ENCODE results near the gene CKAP5.

CKAP5 gene

DNA sequence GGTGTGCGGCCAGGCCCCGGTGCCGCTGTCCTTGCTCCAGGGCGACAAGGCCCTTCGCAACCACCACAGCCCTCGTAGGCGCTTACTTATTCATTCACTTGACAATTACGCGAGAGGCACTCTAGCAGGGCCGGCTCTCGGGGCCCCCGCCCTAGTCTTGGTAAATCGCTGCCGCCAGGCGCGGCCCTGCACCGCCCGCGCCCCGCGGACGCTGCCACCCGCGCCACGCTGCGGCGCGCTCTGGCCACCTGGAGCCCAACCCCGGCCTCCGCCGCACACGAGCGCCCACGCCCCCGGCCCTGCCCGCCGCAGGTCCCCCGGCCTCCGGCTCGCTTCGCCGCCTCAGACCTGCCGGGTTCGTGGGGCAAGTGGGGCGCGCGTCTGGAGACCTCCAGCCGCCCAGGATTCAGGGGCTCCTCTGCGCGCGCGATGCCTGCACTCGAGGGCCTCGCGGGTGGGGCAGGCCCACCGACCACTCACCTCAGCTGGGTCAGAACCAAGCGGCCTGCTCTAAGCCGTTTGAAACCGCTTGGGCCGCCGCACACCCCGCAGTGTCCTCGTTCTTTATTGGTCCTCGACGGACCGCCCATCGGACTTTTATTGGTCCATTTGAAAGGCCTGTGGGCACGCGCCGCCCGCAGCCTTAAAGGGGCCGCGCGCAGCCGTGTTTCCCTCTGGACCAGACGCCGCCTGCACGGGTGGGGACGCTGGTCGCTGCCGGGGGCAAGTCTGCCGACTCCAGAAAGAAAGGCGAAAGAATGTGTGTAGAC is at the start of gene CKAP5:
TSS of gene CKAP5 (minus strand) at position 541 of the 770 bp plus-strand sequence. CDS start 25,049 bp downstream, outside the sequence.
- intact Hi-C loops (cut with DNase I), result loop anchor here (2.0 kb wide), 1 partner anchor 19 kb away; no protein-coding TSS in a partner anchor
- DNase-seq, result peak; percentile 88 to 99 (median 92)

- DNase-seq, result peak; percentile 54 to 97 (median 84)
- intact Hi-C loops (cut with DNase I), result no loop called here
Measured at GRCh38 chr11:46895821-46896220, 49.7 kb upstream of the CKAP5 start.

GRCh38 chr11:46894961-46895360 is 48.9 kb upstream of the CKAP5 start:
- DNase-seq, result no peak
- intact Hi-C loops (cut with DNase I), result no loop called here

GRCh38 chr11:46894506-46894905 is 48.4 kb upstream of the CKAP5 start:
- no peak for DNase-seq
- intact Hi-C loops (cut with DNase I), result no loop called here

DNA sequence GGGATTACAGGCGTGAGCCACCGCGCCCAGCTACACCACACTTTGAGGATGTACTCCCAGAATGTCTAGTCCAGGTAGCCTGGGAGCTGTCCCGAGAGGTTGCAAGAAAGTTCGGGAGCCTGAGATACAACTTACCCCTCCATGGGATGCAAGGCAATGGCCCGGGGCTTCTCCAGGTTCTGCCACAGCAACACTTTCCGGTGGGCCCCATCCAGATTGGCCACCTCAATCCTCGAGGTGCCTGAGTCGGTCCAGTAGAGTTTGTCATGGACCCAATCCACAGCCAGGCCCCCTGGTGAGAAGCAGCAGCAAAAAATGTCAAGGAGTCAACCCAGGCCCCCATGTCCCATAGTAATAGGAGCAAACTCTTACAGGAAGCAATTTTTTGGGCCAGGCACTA is 46.8 kb upstream of the CKAP5 start:
- intact Hi-C loops (cut with DNase I), result no loop called here
- DNase-seq, result no peak

DNA sequence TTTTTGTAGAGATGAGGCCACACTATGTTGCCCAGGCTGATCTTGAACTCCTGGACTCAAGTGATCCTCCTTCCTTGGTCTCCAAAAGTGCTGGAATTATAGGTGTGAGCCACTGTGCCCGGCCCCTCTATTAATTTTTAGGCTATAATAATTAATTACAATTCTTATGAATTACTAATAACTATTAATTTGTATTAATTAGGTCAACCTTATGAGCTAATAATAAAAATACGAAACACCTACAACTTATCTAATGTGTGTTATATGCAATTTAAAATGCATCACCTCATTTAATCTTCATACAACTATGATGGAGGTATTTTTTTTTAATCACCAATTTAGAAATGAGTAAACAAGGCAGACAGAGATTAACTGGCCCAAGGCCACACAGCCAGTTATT is 46.0 kb upstream of the CKAP5 start:
- no peak for DNase-seq
- intact Hi-C loops (cut with DNase I), result no loop called here

DNA sequence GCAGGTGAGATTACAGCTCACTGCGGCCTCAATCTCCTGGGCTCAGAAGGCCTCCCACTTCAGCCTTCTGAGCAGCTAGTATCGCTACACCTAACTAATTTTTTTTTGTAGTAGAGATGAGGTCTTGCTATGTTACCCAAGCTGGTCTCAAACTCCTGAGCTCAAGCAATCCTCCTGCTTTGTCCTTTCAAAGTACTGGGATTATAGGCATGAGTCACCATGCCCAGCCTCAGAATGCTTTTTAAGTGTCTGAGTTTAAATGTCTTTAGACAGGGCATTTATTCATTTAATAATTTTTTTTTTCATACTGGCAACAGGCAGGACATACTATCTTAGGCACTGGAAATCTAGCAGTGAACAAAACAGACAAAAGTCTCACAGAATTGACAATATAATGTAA is 44.6 kb upstream of the CKAP5 start:
- DNase-seq, result no peak
- intact Hi-C loops (cut with DNase I), result no loop called here

GRCh38 chr11:46889689-46890475 is 43.8 kb upstream of the CKAP5 start:
- intact Hi-C loops (cut with DNase I), result loop anchor here (2.0 kb wide), 2 partner anchors 263 to 271 kb away; no protein-coding TSS in a partner anchor
- peak in 7 of 10 donors; percentile 46 to 90 (median 76) for DNase-seq

DNA sequence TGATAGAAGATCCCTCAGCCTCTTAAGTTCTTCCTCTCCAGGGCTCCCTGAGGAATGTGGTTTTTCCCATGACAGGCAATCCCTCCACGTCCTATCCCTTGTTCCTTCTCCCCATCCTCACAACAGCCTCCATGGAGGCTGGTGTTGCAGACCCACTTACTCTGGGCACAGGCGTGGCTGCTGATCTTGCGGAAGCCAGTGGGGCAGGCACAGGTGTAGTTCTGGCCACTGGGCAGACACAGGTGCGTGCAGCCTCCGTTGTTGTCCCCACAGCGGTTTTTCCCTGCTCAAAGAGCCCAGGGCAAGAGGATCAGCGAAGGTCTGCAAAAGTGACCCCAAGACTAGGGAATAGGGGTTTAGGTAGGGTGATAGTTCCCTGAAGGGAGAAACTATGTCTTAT is 43.2 kb upstream of the CKAP5 start:
- intact Hi-C loops (cut with DNase I), result loop anchor here (2.0 kb wide), 2 partner anchors 264 to 272 kb away; no protein-coding TSS in a partner anchor
- no peak for DNase-seq

DNA sequence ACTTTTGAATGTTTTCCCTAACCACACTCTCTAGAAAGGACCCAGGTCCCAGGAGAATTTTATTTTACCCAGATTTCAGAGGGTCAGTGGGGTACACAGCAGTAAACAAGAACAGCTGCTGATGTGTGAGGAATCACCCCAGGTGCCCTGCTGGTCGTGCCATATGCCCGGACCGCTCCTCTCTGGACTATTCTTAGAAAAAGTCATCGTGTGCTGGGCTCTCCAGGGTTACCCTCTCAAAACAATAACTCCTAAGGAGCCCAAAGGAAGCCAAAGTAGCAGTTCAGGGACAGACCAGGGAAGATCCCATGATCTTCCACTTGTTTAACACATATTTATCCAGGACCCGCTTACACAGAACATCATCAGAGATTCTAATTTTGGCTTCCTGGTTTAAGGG is 42.6 kb upstream of the CKAP5 start:
- intact Hi-C loops (cut with DNase I), result loop anchor here (2.0 kb wide), 2 partner anchors 264 to 272 kb away; no protein-coding TSS in a partner anchor
- peak in 1 of 10 donors; percentile 4 for DNase-seq

- DNase-seq, result peak in 1 of 10 donors; percentile 40
- intact Hi-C loops (cut with DNase I), result no loop called here
Measured at GRCh38 chr11:46886211-46886610, 40.1 kb upstream of the CKAP5 start.

DNA sequence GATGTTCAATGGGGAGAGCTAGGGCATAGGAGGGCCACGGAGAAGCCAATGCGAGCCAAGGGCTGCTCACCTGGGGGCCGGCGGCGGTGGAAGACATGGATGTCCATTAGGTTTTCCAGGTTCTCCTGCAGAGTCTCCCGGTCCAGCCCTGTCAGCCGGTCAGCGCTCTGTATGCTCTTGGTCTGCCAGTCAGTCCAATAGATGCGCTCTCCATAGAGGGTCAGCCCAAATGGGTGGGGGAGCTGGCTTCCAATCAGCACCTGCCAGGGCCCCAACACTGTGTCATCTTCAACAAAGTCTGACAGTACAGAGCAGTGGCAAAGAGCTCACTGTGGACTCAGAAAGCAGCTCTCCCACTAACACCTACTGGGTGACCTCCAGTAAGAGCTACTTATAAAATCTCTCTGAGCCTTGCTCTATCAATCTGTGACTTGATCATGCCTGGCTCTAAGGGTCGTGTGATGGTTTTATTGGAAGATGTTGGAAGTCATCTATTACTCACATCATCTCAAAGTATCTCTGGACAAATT is 33.0 kb upstream of the CKAP5 start:
- DNase-seq, result no peak
- intact Hi-C loops (cut with DNase I), result no loop called here

DNA sequence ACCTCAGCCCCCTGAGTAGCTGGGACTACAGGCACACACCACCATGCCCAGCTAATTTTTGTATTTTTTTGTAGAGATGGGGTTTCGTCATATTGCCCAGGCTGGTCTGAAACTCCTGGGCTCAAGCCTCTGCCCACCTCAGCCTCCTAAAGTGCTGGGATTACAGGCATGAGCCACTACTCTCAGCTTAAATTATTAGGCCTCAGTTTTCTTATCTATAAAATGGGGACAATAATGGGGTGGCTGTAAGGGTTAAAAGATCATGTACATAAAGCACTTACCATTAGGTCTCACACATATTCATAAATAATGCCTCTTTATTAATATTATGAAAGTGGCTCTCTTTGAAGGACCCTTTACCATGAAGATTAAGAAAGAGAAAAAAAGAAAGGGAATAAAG is 31.5 kb upstream of the CKAP5 start:
- DNase-seq, result no peak
- intact Hi-C loops (cut with DNase I), result no loop called here

- no peak for DNase-seq
- intact Hi-C loops (cut with DNase I), result no loop called here
Measured at GRCh38 chr11:46876471-46876870, 30.4 kb upstream of the CKAP5 start.

- intact Hi-C loops (cut with DNase I), result no loop called here
- no peak for DNase-seq
Measured at GRCh38 chr11:46874586-46874985, 28.5 kb upstream of the CKAP5 start.

GRCh38 chr11:46868912-46869311 is 22.8 kb upstream of the CKAP5 start:
- intact Hi-C loops (cut with DNase I), result no loop called here
- DNase-seq, result no peak

DNA sequence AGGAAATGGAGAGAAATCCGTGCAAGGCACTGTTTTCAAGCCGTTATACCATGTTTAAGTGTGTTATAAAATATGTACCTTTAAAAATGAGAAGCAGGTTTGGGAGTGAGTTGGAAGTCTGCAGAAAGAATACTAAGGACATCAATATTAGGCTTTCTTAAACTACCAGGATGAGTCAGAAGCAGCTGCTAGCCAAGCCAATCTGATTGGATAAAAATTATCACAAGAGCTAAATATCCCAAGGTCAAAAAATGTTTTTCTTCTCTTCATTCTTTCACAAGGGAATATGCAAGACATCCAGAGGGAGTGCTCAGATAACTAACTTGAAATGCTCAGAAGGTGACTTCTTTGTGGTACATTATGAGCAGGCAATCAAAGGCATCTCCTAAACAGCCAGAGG is 19.3 kb upstream of the CKAP5 start:
- no peak for DNase-seq
- intact Hi-C loops (cut with DNase I), result no loop called here

GRCh38 chr11:46860218-46860617 is 14.1 kb upstream of the CKAP5 start:
- intact Hi-C loops (cut with DNase I), result no loop called here
- no peak for DNase-seq

GRCh38 chr11:46858920-46859546 is 13.0 kb upstream of the CKAP5 start:
- DNase-seq, result peak in 1 of 10 donors; percentile 8
- intact Hi-C loops (cut with DNase I), result no loop called here

DNA sequence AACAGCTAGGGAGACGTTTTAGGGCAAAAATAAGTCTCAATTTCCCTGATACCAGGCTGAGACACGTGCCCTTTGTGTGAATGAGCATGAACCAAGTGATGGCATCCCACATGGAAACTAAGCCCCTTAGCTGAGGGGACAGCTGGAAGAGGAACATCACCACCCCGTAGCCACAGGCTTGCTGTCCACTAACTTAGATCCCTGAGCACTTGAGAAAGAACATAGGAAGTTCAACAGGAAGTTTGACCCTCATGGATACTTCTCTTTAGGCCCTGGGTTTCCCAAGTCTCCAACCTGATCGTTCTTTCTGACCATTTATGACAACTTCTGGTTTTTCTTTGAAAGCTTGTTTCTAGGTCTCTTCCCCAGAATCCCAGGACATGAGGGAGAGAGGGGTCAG is 11.6 kb upstream of the CKAP5 start:
- intact Hi-C loops (cut with DNase I), result no loop called here
- DNase-seq, result no peak
